NCI-H1436 treated with DMSO at 0.1 percent for 48 hours (cell line): ENCODE measurements around the gene CAPZB.

ENCODE experiments used
- DNase-seq: peaks from one replicate; lab custom pipeline; 2025; lab: John Stamatoyannopoulos, UW

CAPZB gene

GRCh38 chr1:19448491-19449439 lies 36.6 kb downstream of the CAPZB start:
- no peak for DNase-seq

GRCh38 chr1:19447550-19447949 lies 37.8 kb downstream of the CAPZB start:
- DNase-seq = no peak

GRCh38 chr1:19445417-19446342 lies 39.7 kb downstream of the CAPZB start:
- DNase-seq = no peak

GRCh38 chr1:19444296-19445021 lies 40.9 kb downstream of the CAPZB start:
- DNase-seq = no peak

GRCh38 chr1:19443326-19443725 lies 42.0 kb downstream of the CAPZB start:
- DNase-seq = no peak

GRCh38 chr1:19442154-19443096 lies 42.9 kb downstream of the CAPZB start:
- DNase-seq = no peak

GRCh38 chr1:19441048-19441780 lies 44.1 kb downstream of the CAPZB start:
- no peak for DNase-seq

GRCh38 chr1:19439464-19440171 lies 45.7 kb downstream of the CAPZB start:
- no peak for DNase-seq

GRCh38 chr1:19438516-19439195 lies 46.7 kb downstream of the CAPZB start:
- DNase-seq = no peak

GRCh38 chr1:19437891-19438294 lies 47.4 kb downstream of the CAPZB start:
- DNase-seq = no peak

GRCh38 chr1:19436716-19437476 lies 48.4 kb downstream of the CAPZB start:
- DNase-seq = no peak

GRCh38 chr1:19435851-19436455 lies 49.4 kb downstream of the CAPZB start:
- no peak for DNase-seq

GRCh38 chr1:19435181-19435580 lies 50.2 kb downstream of the CAPZB start:
- DNase-seq = no peak

GRCh38 chr1:19433719-19433998 lies 51.7 kb downstream of the CAPZB start:
- no peak for DNase-seq

- DNase-seq = no peak
Measured at GRCh38 chr1:19432943-19433718, 52.2 kb downstream of the CAPZB start.

- no peak for DNase-seq
Measured at GRCh38 chr1:19430121-19431068, 54.9 kb downstream of the CAPZB start.
